SH-SY5Y (cell line): Measurements from ENCODE around the gene NISCH.

Source experiments
- GATA2 ChIP-seq: IDR thresholded peaks from 2 replicates; pipeline ENCODE4 v1.6.1; 2011; ENCODE audit warnings: mild to moderate bottlenecking, low read depth, low read length
- GATA3 ChIP-seq: IDR thresholded peaks from 2 replicates; pipeline ENCODE4 v1.6.1; 2011; ENCODE audit warnings: low read depth, mild to moderate bottlenecking, low read length, moderate library complexity

Gene NISCH

GRCh38 chr3:52483577-52484381, 28.4 kb downstream of the NISCH start:
- TF ChIP-seq GATA3 (no peak), GATA2 (no peak)

- TF ChIP-seq GATA2 = no peak
- no peak for TF ChIP-seq GATA3
Measured at GRCh38 chr3:52484680-52485461, 29.5 kb downstream of the NISCH start.

DNA sequence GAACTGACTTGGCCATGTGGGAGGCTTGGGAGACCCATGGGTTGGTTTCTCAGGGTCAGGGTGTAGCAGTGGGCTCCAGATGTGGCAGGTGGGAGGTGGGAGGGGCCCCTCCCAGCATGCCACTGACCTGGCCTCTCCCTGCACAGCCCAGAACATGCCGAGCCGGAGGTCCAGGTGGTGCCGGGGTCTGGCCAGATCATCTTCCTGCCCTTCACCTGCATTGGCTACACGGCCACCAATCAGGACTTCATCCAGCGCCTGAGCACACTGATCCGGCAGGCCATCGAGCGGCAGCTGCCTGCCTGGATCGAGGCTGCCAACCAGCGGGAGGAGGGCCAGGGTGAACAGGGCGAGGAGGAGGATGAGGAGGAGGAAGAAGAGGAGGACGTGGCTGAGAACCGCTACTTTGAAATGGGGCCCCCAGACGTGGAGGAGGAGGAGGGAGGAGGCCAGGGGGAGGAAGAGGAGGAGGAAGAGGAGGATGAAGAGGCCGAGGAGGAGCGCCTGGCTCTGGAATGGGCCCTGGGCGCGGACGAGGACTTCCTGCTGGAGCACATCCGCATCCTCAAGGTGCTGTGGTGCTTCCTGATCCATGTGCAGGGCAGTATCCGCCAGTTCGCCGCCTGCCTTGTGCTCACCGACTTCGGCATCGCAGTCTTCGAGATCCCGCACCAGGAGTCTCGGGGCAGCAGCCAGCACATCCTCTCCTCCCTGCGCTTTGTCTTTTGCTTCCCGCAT, 31.8 kb downstream of the NISCH start:
- TF ChIP-seq GATA2 (no peak), GATA3 (no peak)

- no peak for TF ChIP-seq GATA3
- no peak for TF ChIP-seq GATA2
Measured at GRCh38 chr3:52487788-52488691, 32.6 kb downstream of the NISCH start.

- TF ChIP-seq GATA2 (no peak), GATA3 (no peak)
Measured at GRCh38 chr3:52488746-52489145, 33.3 kb downstream of the NISCH start.

GRCh38 chr3:52489453-52489852, 34.0 kb downstream of the NISCH start:
- TF ChIP-seq GATA3 = no peak

GRCh38 chr3:52490035-52490938, 34.9 kb downstream of the NISCH start:
- TF ChIP-seq GATA3 = no peak

- no peak for TF ChIP-seq GATA3
- TF ChIP-seq GATA2 = no peak
Measured at GRCh38 chr3:52490939-52491526, 35.6 kb downstream of the NISCH start.

DNA sequence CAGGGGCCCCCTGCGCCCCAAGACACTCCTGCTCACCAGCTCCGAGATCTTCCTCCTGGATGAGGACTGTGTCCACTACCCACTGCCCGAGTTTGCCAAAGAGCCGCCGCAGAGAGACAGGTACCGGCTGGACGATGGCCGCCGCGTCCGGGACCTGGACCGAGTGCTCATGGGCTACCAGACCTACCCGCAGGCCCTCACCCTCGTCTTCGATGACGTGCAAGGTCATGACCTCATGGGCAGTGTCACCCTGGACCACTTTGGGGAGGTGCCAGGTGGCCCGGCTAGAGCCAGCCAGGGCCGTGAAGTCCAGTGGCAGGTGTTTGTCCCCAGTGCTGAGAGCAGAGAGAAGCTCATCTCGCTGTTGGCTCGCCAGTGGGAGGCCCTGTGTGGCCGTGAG, 36.7 kb downstream of the NISCH start:
- no peak for TF ChIP-seq GATA3

- TF ChIP-seq GATA3 (no peak), GATA2 (no peak)
Measured at GRCh38 chr3:52493232-52494017, 38.0 kb downstream of the NISCH start.

GRCh38 chr3:52494445-52494844, 39.0 kb downstream of the NISCH start:
- TF ChIP-seq GATA3 = no peak
